ENCODE results near the gene SYNJ1.

The SYNJ1 gene

DNA sequence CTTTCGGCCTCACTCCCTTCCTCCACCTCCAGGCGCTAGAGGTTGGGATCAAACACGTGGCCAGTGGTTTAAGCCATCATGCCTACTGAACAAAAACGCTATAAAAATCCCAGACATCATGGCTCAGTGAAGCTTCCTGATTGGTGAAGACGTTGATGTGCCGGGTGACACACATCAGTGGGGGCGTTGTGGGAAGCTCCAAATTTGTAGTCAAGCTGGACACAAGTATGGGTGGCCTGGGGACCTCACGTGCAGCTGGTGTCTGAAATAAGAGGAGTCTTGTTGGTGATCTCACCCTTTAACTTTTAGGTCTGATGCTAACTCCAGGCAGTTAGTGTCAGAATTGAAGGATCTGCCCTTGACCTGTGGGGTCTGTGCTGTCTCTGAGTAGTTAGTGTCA lies 122.3 kb downstream of the SYNJ1 start:
- TF ChIP-seq CTCF (conservative IDR thresholded peaks at IDR 0.05): no peak
- no peak for TF ChIP-seq ZFX (IDR thresholded peaks at IDR 0.05)
- no peak overlapping the region for H3K27ac ChIP-seq

DNA sequence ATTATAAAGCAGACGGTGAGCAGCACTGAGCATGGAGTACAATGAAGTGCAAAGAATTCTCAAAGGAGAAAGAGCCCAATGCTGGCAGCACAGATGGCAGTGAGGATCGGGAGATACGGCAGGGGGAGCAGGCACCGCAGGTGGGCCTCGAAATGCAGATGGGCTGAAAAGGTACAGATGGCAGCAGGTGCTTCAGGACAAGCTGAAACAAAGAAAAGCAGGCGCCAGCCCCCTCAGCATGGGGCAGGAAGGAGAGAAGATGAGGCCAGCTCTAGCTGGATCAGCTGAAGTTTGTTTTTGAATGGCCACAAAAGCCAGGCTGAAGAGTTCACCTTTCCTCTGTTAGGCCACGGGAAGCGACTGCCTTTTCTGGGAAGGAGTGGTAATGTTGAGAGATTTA lies 123.3 kb downstream of the SYNJ1 start:
- TF ChIP-seq CTCF (conservative IDR thresholded peaks at IDR 0.05): no peak
- TF ChIP-seq ZFX (IDR thresholded peaks at IDR 0.05): no peak
- no peak overlapping the region for H3K27ac ChIP-seq

DNA sequence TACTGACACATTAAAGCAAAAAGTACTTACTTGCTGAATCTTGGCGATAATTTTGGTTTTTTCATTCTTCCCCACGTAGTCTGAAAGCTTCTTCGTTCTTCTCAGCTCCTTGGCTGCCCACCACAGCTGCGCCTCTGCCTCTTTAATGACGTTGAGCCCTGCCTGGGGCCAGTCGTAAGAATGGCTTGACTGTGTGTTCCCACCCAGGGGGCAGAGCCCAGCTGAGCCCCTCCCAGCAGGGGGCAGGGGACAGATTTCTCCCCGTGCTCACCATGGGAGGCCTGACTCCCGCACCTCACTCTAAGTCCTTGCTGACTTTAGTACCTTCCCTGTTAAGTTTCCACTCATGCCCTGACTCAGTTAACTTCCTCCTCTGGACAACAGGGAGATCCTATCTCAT lies 124.7 kb downstream of the SYNJ1 start:
- TF ChIP-seq ZFX (IDR thresholded peaks at IDR 0.05): no peak
- no peak for TF ChIP-seq CTCF (conservative IDR thresholded peaks at IDR 0.05)
- no peak overlapping the region for H3K27ac ChIP-seq

DNA sequence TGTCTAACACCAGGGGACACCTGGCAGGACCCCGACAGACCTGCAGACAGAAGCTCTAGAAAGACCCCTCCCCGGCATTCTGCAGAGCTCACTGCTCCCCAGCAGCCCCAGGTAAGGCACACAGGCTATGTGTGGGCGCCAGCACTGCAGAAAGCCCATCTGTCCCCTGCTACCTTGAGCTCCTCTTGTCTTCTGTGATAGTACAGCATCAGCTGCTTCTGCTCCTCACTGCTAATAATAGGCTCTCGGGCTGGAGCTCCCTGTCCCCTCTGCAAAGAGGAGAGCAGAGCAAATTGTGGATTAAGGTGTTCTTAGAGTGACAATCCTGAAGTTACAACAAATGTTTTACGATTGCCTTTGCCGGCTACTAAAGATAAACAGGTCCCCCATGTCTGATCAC lies 125.7 kb downstream of the SYNJ1 start:
- H3K27ac ChIP-seq: no peak overlapping the region
- TF ChIP-seq ZFX (IDR thresholded peaks at IDR 0.05): no peak
- no peak for TF ChIP-seq CTCF (conservative IDR thresholded peaks at IDR 0.05)

DNA sequence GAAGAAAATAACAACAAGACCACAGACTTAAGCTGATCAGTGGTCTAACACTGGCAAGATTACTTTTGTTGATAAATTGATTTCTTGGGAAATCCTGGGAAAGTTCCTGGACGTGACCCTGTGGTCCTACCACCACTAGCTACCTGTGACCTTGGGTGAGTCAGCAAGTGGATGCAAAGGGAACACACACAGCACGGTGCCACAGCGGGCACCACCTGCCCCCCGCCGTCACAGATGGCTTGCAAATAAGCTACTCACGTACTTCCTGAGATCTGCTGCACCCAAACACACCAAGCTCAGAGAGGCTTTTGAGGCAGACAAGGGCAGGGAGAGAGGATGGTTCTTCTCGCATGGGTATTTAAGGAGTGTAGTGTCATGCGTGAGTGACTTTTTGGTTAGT lies 128.3 kb downstream of the SYNJ1 start:
- no peak overlapping the region for H3K27ac ChIP-seq
- TF ChIP-seq CTCF (conservative IDR thresholded peaks at IDR 0.05) (no peak), ZFX (IDR thresholded peaks at IDR 0.05) (no peak)

DNA sequence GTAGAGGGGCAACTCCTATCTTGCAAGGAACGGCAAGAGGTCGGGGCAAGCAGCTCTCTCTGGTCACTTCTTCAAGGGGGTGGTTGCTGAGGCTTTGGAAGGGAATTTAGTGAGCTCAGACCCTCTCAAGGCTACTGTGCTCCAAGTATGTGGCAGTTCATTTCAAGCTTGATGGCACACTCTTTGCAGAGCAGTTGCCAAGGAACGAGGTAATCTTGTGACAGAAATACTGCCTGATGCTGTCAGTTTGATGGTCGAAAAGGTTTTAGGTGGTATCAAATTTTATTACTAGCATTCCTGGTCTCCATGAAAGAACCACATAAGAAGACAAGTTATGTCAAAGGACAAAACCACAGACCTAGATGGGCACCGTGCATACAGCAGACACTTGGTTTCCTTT lies 128.7 kb downstream of the SYNJ1 start:
- TF ChIP-seq ZFX (IDR thresholded peaks at IDR 0.05): no peak

GRCh38 chr21:32597205-32597604 lies 130.6 kb downstream of the SYNJ1 start:
- no peak overlapping the region for H3K27ac ChIP-seq
- TF ChIP-seq ZFX (IDR thresholded peaks at IDR 0.05) (no peak), CTCF (conservative IDR thresholded peaks at IDR 0.05) (no peak)

More for the DNA sequence above, 128.7 kb downstream of the SYNJ1 start:
- H3K27ac ChIP-seq: no peak overlapping the region

DNA sequence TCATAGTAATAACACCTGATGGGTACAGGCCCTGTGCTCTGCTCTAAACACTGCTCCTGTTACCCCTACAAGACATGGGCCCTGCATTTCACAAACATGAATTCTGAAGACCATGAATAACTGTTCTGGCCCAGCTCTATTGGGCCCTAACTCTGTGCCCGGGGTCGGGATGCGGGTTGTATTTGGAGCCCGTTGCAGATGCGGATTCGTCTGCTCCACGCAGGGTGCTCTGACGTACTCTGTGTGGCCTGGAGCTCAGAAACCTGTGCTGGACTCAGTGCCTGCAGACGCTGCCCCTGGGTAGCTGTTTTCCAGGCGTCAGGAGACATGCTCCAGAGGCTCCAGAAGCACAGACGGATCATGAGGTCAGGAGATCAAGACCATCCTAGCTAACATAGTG lies 132.4 kb downstream of the SYNJ1 start:
- TF ChIP-seq CTCF (conservative IDR thresholded peaks at IDR 0.05): no peak
- TF ChIP-seq ZFX (IDR thresholded peaks at IDR 0.05): no peak
- no peak overlapping the region for H3K27ac ChIP-seq

All from C4-2B (cell line).